Caco-2 (cell line): ENCODE results near the gene PPT2. TPM values are rescaled to one million over a fixed set of nuclear protein-coding genes. Genes with fewer than 3 reads are reported as not detected.

Source experiments
- BruUV-seq: library from RNA; stranded (reverse); fragments of 400-500 nt; replicated peaks from 2 replicates; lab custom pipeline; 2021; lab: Mats Ljungman, UMichigan
- CTCF ChIA-PET: fragments of 300-600 bp; sonication (Branson Sonifier 250); formaldehyde crosslinking; loops from one replicate; lab custom pipeline; 2022; ENCODE audit warnings: antibody characterized with exemption; lab: Charles Lee
- POLR2A ChIA-PET: fragments of 300-600 bp; sonication (Branson Sonifier 250); formaldehyde crosslinking; loops from one replicate; lab custom pipeline; 2022; ENCODE audit warnings: antibody characterized with exemption; lab: Charles Lee
- DNase-seq, 2 experiments: peaks; one replicate each; pipeline versions ENCODE4 v3.0.0 to v3.0.0-alpha.2; 2020 to 2022
- H3K27me3 ChIP-seq: replicated peaks from 2 replicates; pipeline ENCODE4 v1.6.0; 2011; ENCODE audit warnings: low read length; ENCODE audit not compliant: control insufficient read depth, insufficient read depth
- H3K36me3 ChIP-seq: 2 replicates; pipeline ENCODE4 v1.5.1; 2011; ENCODE audit warnings: low read length; ENCODE audit not compliant: control insufficient read depth, insufficient read depth
- H3K4me1 ChIP-seq: fragments of 250-450 bp; sonication (Bioruptor Pico); 2 replicates; pipeline ENCODE4 v1.5.1; 2020; ENCODE audit warnings: mild to moderate bottlenecking
- H3K4me3 ChIP-seq: 2 replicates; pipeline ENCODE4 v1.5.1; 2011; ENCODE audit warnings: low read depth, mild to moderate bottlenecking, control low read depth, low read length
- H3K9me3 ChIP-seq: fragments of 250-450 bp; sonication (Bioruptor Pico); 2 replicates; pipeline ENCODE4 v1.5.1; 2020; ENCODE audit warnings: mild to moderate bottlenecking, moderate library complexity
- H3K27ac Mint-ChIP-seq: one replicate; pipeline ENCODE4 v1.8.0; 2022; ENCODE audit warnings: mixed read lengths; ENCODE audit not compliant: unreplicated experiment
- H3K27me3 Mint-ChIP-seq: one replicate; pipeline ENCODE4 v1.8.0; 2022; ENCODE audit warnings: mixed read lengths; ENCODE audit not compliant: insufficient read depth, unreplicated experiment
- H3K36me3 Mint-ChIP-seq: one replicate; pipeline ENCODE4 v1.8.0; 2022; ENCODE audit warnings: mild to moderate bottlenecking, mixed read lengths; ENCODE audit not compliant: insufficient read depth, unreplicated experiment
- H3K4me1 Mint-ChIP-seq: one replicate; pipeline ENCODE4 v1.8.0; 2022; ENCODE audit warnings: low read depth, mixed read lengths; ENCODE audit not compliant: unreplicated experiment
- H3K4me3 Mint-ChIP-seq: one replicate; pipeline ENCODE4 v1.8.0; 2022; ENCODE audit warnings: mild to moderate bottlenecking, moderate library complexity, mixed read lengths; ENCODE audit not compliant: unreplicated experiment
- H3K9me3 Mint-ChIP-seq: one replicate; pipeline ENCODE4 v1.8.0; 2022; ENCODE audit warnings: mixed read lengths; ENCODE audit not compliant: unreplicated experiment
- intact Hi-C: fragments of 100-400 bp; cut with micrococcal nuclease; formaldehyde crosslinking; loops from one replicate; pipeline ENCODE4 v1.10.0; 2022; ENCODE audit not compliant: unreplicated experiment
- total RNA-seq: library from RNA; stranded (reverse); gene quantifications from 2 replicates; pipeline ENCODE4 v1.2.3, GENCODE V29; 2022
- TF ChIP-seq, protein P1 (sequence below), 2 experiments: fragments of 200-600 bp in 1 of 2; IDR thresholded peaks; 1 replicate in 1 of 2; 2 replicates in 1 of 2; pipeline versions ENCODE4 v1.5.1 to v1.8.0; 2011 to 2022; ENCODE audit warnings: antibody characterized with exemption in 1 of 2, control low read depth in 1 of 2, inconsistent platforms in 1 of 2, low read depth in 1 of 2, low read length in 1 of 2, mild to moderate bottlenecking in 1 of 2, moderate library complexity in 1 of 2; ENCODE audit not compliant: insufficient read depth in 1 of 2, severe bottlenecking in 1 of 2, unreplicated experiment in 1 of 2

The PPT2 gene
- total RNA-seq, 1 experiment from 2014 or later: 80.8 TPM

DNA sequence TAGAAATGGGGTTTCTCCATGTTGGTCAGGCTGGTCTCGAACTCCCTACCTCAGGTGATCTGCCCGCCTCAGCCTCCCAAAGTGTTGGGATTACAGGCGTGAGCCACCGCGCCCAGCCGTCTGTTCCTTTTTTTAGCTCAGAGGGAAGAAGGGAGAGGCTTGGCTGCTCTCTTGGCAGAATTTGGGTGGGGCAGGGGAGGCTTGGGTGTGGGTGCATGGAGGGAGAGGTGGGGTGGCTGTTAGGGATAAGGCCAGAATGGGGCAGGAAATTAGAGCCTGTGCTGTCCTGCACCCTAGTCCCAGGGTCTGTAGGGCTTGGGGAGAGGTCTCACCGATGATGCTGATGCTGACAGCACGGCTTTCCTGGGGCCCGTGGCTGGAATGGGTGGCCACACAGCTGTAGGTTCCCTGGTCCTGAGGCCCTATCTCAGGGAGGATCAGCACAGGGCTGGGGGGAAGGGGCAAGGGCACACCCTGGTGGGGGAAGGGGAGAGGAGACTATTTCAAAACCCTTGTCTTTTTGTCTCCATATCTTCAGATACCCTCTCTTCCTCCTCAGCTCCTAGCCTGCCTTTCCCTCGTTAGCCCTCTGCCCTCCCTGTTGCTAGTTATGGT is 28.1 kb downstream of the PPT2 start:
- Histone ChIP-seq H3K27me3 (no peaks in the 10 kb centered on the region), H3K4me3 (no peak overlapping the region), H3K9me3 (no peaks in the 10 kb centered on the region), H3K4me1 (peaks cover 9% of the 10 kb centered on the region), H3K36me3 (peaks cover 1% of the 10 kb centered on the region)
- intact Hi-C loops: no loop called here
- H3K9me3 Mint-ChIP-seq: no peaks in the 10 kb centered on the region
- BruUV-seq: no TSS peak
- H3K27me3 Mint-ChIP-seq: no peaks in the 10 kb centered on the region
- peaks cover 33% of the 10 kb centered on the region for H3K4me1 Mint-ChIP-seq
- H3K27ac Mint-ChIP-seq: no peak overlapping the region
- peaks cover 66% of the 10 kb centered on the region for H3K36me3 Mint-ChIP-seq
- no peak for DNase-seq
- H3K4me3 Mint-ChIP-seq: no peak overlapping the region
- ChIA-PET CTCF (interaction anchor here (0.8 to 1.2 kb wide), 2 partner anchors 14 kb away, joined by 3 to 4 read pairs; no protein-coding TSS in a partner anchor), POLR2A (no interaction called here)
- TF ChIP-seq, protein P1, sequence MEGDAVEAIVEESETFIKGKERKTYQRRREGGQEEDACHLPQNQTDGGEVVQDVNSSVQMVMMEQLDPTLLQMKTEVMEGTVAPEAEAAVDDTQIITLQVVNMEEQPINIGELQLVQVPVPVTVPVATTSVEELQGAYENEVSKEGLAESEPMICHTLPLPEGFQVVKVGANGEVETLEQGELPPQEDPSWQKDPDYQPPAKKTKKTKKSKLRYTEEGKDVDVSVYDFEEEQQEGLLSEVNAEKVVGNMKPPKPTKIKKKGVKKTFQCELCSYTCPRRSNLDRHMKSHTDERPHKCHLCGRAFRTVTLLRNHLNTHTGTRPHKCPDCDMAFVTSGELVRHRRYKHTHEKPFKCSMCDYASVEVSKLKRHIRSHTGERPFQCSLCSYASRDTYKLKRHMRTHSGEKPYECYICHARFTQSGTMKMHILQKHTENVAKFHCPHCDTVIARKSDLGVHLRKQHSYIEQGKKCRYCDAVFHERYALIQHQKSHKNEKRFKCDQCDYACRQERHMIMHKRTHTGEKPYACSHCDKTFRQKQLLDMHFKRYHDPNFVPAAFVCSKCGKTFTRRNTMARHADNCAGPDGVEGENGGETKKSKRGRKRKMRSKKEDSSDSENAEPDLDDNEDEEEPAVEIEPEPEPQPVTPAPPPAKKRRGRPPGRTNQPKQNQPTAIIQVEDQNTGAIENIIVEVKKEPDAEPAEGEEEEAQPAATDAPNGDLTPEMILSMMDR (IDR thresholded peaks at IDR 0.05; ENCODE audit: insufficient read depth in 1 of 2, low read depth in 1 of 2, low read length in 1 of 2, severe bottlenecking in 1 of 2, unreplicated experiment in 1 of 2): no peak

DNA sequence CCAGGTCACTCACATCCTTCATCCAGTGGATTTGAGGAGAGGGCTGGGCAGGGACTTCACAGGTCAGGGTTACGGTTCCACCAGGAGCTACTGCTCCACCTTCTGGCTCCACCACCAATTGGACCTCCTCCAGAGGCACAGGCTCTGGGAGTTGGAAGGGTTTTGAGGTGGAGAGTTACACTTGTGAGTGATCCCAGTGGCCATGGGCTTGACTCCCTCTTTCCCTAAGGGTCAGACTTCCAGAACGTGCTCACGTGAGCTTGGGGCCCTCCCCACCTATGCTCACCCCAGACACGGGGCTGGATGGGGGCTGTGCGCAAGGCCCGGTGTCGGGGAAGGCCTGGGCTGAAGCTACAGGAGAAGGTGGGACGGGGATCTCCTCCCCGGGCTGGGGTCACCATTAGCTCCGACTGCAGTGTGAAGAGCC is 28.6 kb downstream of the PPT2 start:
- Mint-ChIP-seq H3K36me3 (peaks cover 68% of the 10 kb centered on the region), H3K27ac (no peak overlapping the region), H3K27me3 (no peaks in the 10 kb centered on the region), H3K9me3 (no peaks in the 10 kb centered on the region), H3K4me1 (peaks cover 31% of the 10 kb centered on the region), H3K4me3 (no peak overlapping the region)
- H3K4me3 ChIP-seq: no peak overlapping the region
- TF ChIP-seq, protein P1 (IDR thresholded peaks at IDR 0.05; ENCODE audit: insufficient read depth in 1 of 2, low read depth in 1 of 2, low read length in 1 of 2, severe bottlenecking in 1 of 2, unreplicated experiment in 1 of 2): no peak
- H3K4me1 ChIP-seq: peaks cover 8% of the 10 kb centered on the region
- intact Hi-C loops: no loop called here
- POLR2A ChIA-PET: no interaction called here
- peaks cover 1% of the 10 kb centered on the region for H3K36me3 ChIP-seq
- no peak for DNase-seq
- BruUV-seq: no TSS peak
- no peaks in the 10 kb centered on the region for H3K9me3 ChIP-seq
- no peaks in the 10 kb centered on the region for H3K27me3 ChIP-seq
- CTCF ChIA-PET: interaction anchor here (0.8 kb wide), 1 partner anchor 13 kb away, joined by 4 read pairs; no protein-coding TSS in a partner anchor

DNA sequence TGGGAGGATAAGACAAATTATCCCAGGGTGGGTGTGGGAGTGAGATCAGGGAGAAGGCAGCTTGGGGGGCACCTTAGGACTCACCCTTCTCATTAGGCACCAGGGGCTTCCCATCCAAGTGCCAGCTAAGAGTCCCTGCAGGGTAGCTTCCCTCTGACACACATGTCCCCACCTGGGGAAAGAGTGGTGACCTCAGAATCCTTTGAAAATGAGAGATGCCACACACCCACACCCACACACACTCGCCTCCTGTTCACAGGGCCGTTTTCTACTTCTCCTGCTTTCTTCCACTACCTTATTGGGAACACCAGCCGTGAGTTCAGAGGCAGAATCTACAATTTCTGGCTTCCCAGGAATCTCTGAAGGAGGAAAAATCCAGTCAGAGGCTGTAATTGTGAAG is 29.1 kb downstream of the PPT2 start:
- BruUV-seq: no TSS peak
- Mint-ChIP-seq H3K36me3 (peaks cover 67% of the 10 kb centered on the region), H3K4me3 (no peak overlapping the region), H3K27me3 (no peaks in the 10 kb centered on the region), H3K9me3 (no peaks in the 10 kb centered on the region), H3K4me1 (peaks cover 31% of the 10 kb centered on the region), H3K27ac (peak overlapping the region; percentile 58)
- ChIA-PET POLR2A (no interaction called here), CTCF (interaction anchor here (0.8 kb wide), 1 partner anchor 13 kb away, joined by 4 read pairs; no protein-coding TSS in a partner anchor)
- intact Hi-C loops: no loop called here
- TF ChIP-seq, protein P1 (IDR thresholded peaks at IDR 0.05; ENCODE audit: insufficient read depth in 1 of 2, low read depth in 1 of 2, low read length in 1 of 2, severe bottlenecking in 1 of 2, unreplicated experiment in 1 of 2): no peak
- Histone ChIP-seq H3K27me3 (no peaks in the 10 kb centered on the region), H3K4me1 (peaks cover 8% of the 10 kb centered on the region), H3K36me3 (peaks cover 3% of the 10 kb centered on the region), H3K4me3 (no peak overlapping the region), H3K9me3 (no peaks in the 10 kb centered on the region)
- no peak for DNase-seq
